HG03045 (cell line): Measurements from ENCODE around the gene TLE1.
"Not testable (repeated sequence)": the region's sequence is repeated elsewhere in the genome, so short reads cannot be mapped to it uniquely, and the experiment has no call there.

Source experiments
- ATAC-seq: cut with Tn5 transposase; IDR thresholded peaks from one replicate; pipeline ENCODE4 v1.9.1; 2021; ENCODE audit warnings: mild to moderate bottlenecking, moderate library complexity; ENCODE audit not compliant: unreplicated experiment

Gene TLE1

DNA sequence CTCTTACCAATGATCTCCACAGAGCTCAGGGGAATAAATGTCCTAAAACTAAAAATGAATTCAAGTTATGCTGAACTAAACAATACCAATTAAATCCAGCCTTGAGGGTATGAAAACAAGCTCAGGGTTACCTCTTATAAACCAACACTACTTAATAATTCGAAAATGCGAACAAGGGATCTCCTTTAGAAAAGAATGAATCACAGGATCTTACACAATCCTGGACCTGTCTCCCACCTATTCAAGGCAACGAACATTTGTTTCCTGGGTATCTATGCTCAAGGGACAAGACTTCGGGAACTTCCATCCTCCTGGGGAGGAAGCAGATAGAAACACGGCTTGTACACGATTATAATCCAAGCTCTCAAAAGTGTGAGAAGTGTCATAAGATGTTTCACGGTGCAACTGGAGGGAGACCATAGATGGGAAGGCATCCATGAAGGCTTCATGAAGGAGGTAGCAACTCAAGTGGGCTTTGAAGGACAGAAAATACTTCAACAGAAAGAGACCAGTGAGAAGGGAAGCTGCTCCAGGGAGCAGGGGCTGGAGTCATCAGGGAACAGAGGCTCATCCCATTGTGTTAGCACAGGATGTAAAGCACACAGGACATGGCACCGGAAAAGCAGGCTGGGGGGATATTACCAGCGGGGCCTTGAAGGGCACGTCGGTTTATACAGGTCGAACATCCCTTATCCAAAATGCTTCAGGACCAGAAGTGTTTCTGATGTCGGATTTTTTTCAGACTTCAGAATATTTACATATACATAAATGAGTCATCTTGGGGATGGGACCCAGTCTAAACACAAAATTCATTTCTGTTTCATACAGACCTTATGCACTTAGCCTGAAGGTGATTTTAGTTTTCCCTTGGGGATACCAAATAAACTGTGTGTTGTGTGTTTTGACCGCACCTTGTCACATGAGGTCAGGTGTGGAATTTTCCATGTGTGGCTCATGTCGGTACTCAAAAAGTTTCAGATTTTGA lies 87.4 kb downstream of the TLE1 start:
- ATAC-seq: no peak

DNA sequence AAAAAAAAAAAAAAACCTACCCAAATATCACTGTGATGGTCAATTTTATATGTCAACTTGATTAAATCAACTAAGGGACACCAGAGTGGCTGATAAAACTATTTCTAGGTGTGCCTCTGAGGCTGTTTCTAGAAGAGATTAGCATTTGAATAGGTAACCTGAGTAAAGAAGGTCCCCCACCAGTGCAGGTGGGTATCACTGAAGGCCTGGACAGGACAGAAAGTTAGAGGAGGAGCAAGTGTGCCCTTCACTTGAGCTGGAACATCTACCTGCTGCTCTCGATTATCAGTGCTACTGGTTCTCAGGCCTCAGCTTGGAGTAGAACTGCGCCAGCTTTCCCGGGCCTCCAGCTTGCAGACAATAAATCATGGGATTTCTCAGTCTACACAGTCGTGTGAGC lies 88.7 kb downstream of the TLE1 start:
- no peak for ATAC-seq

- no peak for ATAC-seq
Measured at GRCh38 chr9:81599837-81600236, 89.5 kb downstream of the TLE1 start.

GRCh38 chr9:81598811-81599210 lies 90.5 kb downstream of the TLE1 start:
- no peak for ATAC-seq

GRCh38 chr9:81598123-81598497 lies 91.2 kb downstream of the TLE1 start:
- no peak for ATAC-seq

DNA sequence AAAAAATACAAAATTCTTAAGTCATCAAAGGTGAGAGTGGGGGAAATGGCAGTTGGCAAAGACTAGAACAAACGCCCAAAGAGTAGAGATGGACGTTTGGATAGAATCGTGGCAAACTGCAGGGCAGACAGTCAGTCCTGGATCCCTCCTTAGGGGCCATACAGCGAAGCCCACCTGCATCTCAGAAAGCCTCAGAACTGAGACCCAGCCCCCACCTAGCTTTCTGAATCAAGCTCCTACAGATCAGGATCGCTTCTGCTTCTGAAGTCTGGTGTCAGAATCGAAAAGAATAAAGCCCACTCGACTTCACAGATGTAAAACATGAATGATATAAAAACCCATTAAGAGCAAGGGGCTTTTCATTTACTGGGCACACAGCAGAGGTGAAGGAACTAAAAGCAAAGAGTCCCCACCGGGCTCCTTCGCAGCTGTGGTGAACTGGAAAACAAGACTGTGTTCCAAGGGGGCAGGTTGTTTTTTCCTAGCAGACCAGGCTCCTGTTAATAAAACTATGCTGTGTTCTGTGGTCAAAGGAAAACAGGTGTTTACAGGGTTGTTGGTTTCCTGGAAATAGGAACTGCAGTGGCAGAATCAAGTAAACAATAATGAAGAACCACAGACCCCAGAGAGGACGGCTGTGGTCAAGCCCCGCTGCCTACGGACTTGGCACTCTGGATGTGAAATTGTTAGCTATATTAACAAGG lies 91.8 kb downstream of the TLE1 start:
- no peak for ATAC-seq

- ATAC-seq: no peak
Measured at GRCh38 chr9:81596679-81597418, 92.5 kb downstream of the TLE1 start.

DNA sequence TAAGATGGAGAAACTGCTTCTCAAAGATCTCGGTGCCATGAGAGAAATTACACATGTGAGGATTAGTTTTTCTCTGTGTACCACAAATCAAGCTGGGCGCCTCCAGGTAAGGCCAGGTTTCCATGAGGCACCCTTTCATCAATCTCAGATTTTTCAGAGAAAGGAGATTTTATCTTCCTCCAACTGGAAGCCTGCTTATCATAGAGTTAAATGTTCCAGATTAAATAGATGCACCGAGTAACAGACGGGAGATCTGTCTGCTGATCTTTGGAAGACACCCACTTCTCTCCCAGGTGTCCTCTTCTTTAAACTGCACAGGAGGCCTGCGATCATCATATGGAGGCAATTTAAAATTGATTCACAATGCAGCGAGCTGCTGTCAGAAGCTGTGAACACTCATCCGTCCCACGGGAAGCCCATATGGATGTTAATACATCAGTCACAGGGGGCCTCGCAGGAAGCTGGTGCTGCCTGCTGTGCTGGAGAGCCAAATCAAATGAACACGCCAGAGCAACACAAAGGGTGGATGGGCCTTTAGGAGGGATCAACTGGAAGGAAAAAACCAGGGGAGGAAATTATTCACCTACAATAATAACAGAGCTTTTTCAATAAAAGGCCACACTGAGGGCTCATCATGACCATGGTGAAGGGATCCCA lies 93.3 kb downstream of the TLE1 start:
- no peak for ATAC-seq

- ATAC-seq: not testable (repeated sequence)
Measured at GRCh38 chr9:81595293-81595692, 94.1 kb downstream of the TLE1 start.

DNA sequence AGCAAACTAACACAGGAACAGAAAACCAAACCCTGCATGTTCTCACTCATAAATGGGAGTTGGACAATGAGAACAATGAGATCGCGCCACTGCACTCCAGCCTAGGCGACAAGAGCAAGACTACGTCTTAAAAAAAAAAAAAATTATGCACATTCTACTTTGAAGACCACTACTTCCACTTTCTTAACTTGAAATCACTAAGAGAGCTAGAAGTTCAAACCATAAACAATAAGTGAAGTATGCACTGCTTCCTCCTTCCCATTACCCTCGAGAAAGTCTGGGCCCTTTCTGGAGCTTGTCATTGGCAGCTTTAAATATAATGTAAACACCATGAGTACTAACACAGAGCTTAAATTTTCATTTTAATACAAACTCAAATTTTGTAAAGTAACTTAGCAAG lies 94.9 kb downstream of the TLE1 start:
- no peak for ATAC-seq

DNA sequence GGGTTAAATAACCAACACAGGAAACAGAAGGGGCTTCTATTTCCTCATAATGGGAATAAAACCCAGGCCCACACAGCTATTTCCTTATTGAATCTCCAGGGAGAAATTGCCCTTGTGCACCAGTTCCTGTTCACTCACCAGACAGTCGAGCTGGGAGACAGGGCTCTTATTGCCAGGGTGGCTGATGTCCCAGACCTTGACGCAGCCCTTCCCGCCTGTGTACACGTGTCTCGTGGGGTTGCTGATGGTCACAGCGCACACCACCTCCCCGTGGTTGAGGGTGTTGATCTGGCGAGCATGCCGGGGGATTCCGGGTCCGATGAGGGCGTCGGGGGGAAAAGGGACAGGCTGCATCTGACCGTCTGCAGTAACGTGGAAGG lies 96.5 kb downstream of the TLE1 start:
- no peak for ATAC-seq

DNA sequence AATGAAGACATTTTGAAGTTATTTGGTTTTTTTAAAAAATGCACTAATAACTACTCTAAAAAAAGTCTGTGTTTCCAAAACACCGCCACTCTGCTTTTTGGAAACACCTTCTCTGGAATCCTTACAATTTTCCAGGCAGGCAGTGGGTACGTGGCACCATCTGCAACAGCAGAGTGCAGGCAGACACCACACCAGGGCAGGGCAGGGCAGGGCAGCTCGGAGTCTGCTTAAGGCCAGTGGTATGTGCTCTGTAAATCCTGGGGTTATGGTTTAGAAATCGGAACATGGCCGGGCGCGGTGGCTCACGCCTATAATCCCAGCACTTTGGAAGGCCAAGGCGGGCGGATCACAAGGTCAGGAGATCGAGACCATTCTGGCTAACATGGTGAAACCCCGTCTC lies 97.6 kb downstream of the TLE1 start:
- ATAC-seq: no peak

DNA sequence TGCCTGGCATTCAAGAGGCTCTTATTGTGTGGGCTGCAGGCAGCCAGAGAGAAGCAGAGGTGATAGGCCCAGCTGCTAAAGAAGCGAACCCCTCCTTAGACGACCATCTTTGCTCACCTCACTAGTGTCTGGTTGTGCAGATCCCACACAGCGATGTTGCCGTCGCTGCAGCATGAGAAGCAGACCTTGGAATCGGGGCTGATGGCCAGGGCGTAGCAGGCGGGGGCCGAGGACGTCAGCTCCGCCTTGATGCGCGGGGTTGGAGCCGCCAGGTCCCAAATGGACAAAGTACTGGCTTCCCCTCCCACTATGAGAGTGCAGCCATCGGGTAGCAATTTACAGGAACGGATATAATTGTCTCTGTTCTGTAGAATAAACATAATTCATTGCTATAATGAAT lies 98.7 kb downstream of the TLE1 start:
- no peak for ATAC-seq

DNA sequence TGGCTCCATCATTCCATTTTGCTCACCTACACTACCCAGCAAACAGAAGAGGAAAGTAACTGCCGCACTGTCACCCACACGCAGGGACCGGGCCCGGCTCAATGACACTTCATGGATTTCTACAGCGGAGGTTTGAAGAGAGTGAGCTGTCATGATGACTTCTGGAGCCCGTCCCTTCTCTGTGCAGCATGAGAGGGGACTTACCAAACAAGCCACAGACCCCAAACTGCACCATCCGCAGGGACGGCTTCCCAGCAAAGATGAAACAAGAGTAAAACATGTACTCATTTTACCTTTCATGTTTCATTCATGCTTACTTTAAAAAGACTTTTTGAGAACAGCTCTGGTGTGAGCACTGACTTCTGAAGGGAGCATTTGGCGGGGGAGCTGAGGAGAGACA lies 99.5 kb downstream of the TLE1 start:
- ATAC-seq: no peak

- ATAC-seq: no peak
Measured at GRCh38 chr9:81589392-81589791, 100.0 kb downstream of the TLE1 start.

DNA sequence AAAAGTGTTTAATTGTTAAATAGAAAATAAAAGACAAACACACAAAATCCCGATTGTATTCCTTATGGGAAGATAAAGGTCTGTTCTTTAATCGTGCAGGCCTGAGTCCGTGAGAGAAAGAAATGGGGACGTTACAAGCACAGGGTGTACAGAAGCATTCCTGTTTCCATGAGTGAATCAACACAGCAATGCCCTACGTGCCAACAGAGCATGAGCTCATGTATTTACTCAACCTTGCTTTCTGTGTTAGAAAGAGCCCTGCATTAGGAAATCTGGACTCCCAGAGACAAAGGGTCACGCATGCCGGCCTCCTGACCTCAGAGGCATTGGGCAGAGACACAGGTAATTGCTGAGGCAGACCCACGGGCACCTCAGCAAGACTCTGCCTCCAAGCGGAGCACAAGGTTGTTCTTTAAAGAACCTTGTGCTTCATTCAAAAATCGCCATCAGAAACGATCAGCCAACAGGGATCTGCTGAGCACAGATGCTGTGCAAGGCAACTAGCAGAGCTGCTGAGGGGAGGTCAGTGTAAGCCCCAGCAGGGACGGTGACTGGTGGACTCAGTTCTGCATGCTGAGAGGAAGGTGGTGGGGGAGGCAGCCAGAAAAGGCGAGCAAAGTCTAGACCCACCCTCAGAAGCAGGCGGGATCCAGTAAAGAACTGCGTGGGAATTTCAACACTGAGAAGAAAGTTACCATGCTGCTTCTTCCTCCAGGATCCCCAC lies 101.0 kb downstream of the TLE1 start:
- ATAC-seq: no peak

GRCh38 chr9:81586786-81587185 lies 102.6 kb downstream of the TLE1 start:
- ATAC-seq: no peak

DNA sequence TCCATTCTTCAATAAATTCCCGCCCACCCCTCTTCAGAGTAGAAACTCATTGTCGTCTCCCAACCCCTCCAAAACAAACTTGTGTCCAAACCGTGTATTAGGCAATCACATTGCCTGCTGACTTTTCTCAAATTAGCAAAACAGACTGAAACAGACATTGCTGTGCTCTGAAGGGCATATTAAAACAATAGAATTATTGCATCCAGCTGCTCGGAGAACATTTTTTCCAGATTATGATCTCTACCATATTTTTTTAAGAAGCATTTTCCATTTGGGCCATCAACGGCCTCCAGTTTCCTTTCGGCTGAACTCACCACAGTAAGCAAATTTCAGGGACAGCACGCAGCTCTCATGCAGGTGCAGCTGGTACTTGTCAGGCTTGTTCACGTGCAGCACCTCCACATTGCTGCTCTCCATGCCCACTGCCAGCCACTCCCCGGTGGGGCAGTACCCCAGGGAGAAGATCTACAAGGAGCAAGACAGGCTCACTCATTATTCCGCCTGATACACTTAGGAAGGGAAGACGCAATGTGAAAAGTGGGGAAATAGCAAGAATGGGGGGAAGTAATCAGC lies 104.1 kb downstream of the TLE1 start:
- no peak for ATAC-seq

GRCh38 chr9:81584099-81584498 lies 105.2 kb downstream of the TLE1 start:
- ATAC-seq: no peak

DNA sequence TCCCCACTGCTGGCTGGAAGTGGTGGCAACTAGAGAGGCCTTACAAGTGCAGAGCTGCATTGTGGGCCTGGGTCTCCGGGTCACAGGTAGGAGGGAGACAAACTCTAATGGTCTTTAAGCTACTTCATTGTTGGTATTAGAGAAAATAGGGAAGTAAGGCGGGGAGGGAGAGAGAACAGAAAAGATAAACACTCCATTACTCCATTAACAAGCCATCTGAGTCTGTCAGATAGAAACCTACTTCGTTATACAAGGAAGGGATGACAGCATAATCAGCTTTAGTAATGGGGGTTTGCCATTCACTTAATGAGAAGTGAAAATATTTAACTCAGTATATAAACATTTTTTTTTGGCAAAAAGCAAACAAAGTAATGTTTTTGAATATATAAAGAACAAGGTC lies 107.4 kb downstream of the TLE1 start:
- ATAC-seq: no peak
